ENCODE results near the gene PRDM10.

DNA sequence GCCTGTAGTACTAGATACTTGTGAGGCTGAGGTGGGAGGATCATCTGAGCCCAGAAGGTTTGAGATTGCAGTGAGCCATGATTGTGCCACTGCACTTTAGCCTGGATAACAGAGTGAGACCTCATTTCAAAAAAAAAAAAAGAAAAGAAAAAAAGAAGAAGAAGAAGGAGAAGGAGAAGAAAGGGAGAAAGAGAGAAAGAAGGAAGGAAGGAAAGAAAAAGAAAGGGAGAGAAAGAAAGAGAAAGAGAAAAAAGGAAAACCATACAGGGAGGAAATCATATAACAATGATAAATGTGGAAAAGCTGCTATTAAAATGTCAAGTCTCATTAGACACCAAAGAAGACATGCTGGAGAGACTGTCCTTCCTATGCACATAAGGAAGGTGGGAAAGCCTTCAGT lies 5.7 kb upstream of the PRDM10 start:
- TF ChIP-seq CTCF (IDR thresholded peaks at IDR 0.05; ENCODE audit: low read depth, low read length) (no peak), POLR2A (IDR thresholded peaks at IDR 0.05; ENCODE audit: extremely low read depth, insufficient read length) (no peak)

Data from NB4 (cell line).